ENCODE measurements around the gene PNMA8B.

PNMA8B gene

DNA sequence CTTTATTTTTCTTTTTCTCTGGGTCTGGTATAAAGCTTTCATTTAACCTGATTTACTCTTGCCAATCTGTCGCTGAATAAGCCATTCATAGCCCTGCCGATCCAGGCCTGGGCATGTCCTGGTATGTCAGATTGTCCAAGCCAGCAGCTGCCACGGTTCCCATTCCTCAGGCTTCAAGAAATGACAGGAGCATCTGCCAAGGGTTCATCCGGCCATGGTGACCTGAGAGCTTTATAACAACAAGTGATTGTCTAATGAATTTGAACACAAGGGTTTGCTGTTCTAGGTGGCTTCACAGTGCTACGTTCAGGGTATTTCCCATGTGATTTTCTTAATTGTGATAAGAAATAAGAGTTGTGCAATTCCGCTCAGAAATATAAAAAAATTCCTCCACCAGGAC lies 44.3 kb downstream of the PNMA8B start:
- TF ChIP-seq CTCF (IDR thresholded peaks at IDR 0.05; ENCODE audit: control insufficient read depth, insufficient read depth, low read depth, low read length, missing control alignments) = no peak
- no peak overlapping the region for H3K4me3 ChIP-seq (ENCODE audit: control insufficient read depth, low read depth, low read length)
- DNase-seq (ENCODE audit: low read depth) = no peak

DNA sequence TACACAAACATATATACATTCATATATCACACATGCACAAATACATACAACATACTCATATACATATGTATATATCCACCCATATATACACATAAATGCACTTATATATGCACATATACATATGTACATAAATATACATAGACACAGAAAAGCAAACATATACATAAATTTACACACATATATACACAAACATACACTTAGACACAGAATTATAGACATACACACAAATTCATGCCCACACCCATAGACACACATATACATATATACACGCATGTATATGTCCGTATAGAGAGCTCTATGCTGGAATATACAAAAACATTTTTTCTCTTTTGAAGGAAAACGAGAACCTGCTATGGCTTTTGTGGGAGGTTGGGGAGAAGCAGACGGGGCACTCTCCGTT lies 44.9 kb downstream of the PNMA8B start:
- TF ChIP-seq CTCF (IDR thresholded peaks at IDR 0.05; ENCODE audit: control insufficient read depth, insufficient read depth, low read depth, low read length, missing control alignments) = no peak
- DNase-seq (ENCODE audit: low read depth) = no peak
- H3K4me3 ChIP-seq (ENCODE audit: control insufficient read depth, low read depth, low read length) = no peak overlapping the region

GRCh38 chr19:46449228-46449627 lies 46.4 kb downstream of the PNMA8B start:
- H3K4me3 ChIP-seq (ENCODE audit: control insufficient read depth, low read depth, low read length) = no peak overlapping the region
- TF ChIP-seq CTCF (IDR thresholded peaks at IDR 0.05; ENCODE audit: control insufficient read depth, insufficient read depth, low read depth, low read length, missing control alignments) = no peak
- no peak for DNase-seq (ENCODE audit: low read depth)

DNA sequence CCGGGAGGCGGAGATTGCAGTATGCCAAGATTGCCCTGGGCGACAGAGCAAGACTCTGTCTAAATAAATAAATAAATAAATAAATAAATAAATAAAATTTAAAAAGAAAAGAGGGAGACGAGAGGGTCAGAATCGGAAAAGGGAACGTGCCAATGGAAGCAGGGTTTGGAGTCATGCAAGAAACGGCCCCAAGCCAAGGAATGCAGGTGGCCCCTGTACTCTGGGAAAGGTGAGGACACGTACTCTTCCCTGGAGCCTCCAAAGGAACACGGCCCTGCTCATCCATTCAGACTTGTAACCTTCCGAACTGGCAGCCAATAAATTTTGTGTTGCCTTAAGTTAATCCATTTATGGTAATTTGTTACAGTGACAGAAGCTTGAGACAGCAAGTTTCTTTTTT lies 47.1 kb downstream of the PNMA8B start:
- no peak for TF ChIP-seq CTCF (IDR thresholded peaks at IDR 0.05; ENCODE audit: control insufficient read depth, insufficient read depth, low read depth, low read length, missing control alignments)
- no peak for DNase-seq (ENCODE audit: low read depth)
- H3K4me3 ChIP-seq (ENCODE audit: control insufficient read depth, low read depth, low read length) = no peak overlapping the region

GRCh38 chr19:46447824-46448223 lies 47.8 kb downstream of the PNMA8B start:
- DNase-seq (ENCODE audit: low read depth) = no peak
- TF ChIP-seq CTCF (IDR thresholded peaks at IDR 0.05; ENCODE audit: control insufficient read depth, insufficient read depth, low read depth, low read length, missing control alignments) = no peak
- H3K4me3 ChIP-seq (ENCODE audit: control insufficient read depth, low read depth, low read length) = no peak overlapping the region

GRCh38 chr19:46447006-46447405 lies 48.7 kb downstream of the PNMA8B start:
- no peak overlapping the region for H3K4me3 ChIP-seq (ENCODE audit: control insufficient read depth, low read depth, low read length)
- TF ChIP-seq CTCF (IDR thresholded peaks at IDR 0.05; ENCODE audit: control insufficient read depth, insufficient read depth, low read depth, low read length, missing control alignments) = no peak
- DNase-seq (ENCODE audit: low read depth) = no peak

DNA sequence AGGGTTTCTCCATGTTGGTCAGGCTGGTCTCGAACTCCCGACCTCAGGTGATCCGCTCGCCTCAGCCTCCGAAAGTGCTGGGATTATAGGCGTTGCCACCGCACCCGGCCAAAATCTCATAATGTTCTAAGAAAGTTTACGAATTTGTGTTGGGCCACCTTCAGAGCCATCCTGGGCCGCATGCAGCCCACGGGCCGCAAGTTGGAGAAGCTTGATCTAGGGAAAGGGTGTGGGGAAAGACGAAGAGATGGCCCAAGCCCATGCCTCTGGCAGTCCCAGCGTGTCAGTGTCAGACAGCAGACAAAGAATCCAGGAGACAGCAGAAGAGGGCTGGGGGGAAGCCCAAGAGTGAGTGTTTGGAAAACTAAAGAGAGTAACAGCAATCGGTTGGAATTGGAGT lies 49.6 kb downstream of the PNMA8B start:
- no peak overlapping the region for H3K4me3 ChIP-seq (ENCODE audit: control insufficient read depth, low read depth, low read length)
- DNase-seq (ENCODE audit: low read depth) = no peak
- no peak for TF ChIP-seq CTCF (IDR thresholded peaks at IDR 0.05; ENCODE audit: control insufficient read depth, insufficient read depth, low read depth, low read length, missing control alignments)

Measured in AG09309 (cell line).